ENCODE data around the gene USP36. TPM values are rescaled to one million over a fixed set of nuclear protein-coding genes. Genes with fewer than 3 reads are reported as not detected.

USP36 gene
- polyA plus RNA-seq, 3 donors, result 4.4 to 30.0 (median 6.1) TPM

DNA sequence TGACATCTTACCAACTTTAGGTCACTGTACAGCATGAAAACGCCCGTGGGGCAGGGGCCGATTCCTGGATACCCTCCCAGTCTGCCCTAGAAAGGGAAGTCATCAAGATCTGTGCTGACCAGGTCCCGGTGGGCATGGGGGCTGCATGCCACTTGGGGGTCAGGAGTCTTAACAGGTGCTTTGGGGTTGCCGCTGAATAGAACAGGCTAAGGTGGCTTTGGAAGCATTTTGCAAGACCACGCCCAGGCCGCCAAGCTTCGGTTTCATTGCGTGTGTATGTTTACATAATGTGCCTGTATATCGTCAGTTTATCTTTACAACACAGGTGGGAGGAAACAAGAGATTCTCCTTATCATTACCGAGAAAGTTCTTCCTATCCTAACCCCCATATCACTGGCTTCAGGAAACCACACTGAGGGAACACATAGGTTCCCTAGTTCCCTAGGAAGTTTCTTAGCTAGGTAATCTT, 13.3 kb upstream of the USP36 start:
- Histone ChIP-seq H3K9ac (ENCODE audit: insufficient read depth, low read length, poor library complexity, severe bottlenecking) (no peak overlapping the region), H3K4me2 (replicated peaks; ENCODE audit: extremely low read depth, low read length, poor library complexity, severe bottlenecking) (no peak overlapping the region), H3K9me3 (replicated peaks in 1 of 2; ENCODE audit: control insufficient read depth in 1 of 2, insufficient read depth in 1 of 2, low read length in 2 of 2) (no peaks in the 10 kb centered on the region), H2AFZ (ENCODE audit: insufficient read depth, low read depth, low read length, poor library complexity, severe bottlenecking) (no peak overlapping the region), H3K4me3 (replicated peaks in 1 of 3; ENCODE audit: low read depth in 2 of 3, low read length in 3 of 3) (no peak overlapping the region), H3K79me2 (ENCODE audit: insufficient read depth, low read length) (no peaks in the 10 kb centered on the region), H3K27me3 (ENCODE audit: control insufficient read depth in 2 of 2, insufficient read depth in 2 of 2, low read length in 2 of 2) (no peaks in the 10 kb centered on the region), H3K27ac (ENCODE audit: low read depth in 1 of 2, low read length in 2 of 2) (peak overlapping the region in 1 of 2 donors; percentile 10), H4K20me1 (ENCODE audit: insufficient read depth, low read length) (peaks cover 68% of the 10 kb centered on the region), H3K4me1 (ENCODE audit: control insufficient read depth in 1 of 2, insufficient read depth in 2 of 2, low read length in 2 of 2) (no peaks in the 10 kb centered on the region), H3K36me3 (replicated peaks in 1 of 2; ENCODE audit: control insufficient read depth in 1 of 2, insufficient read depth in 2 of 2, low read length in 2 of 2) (peaks cover 53 to 64% of the 10 kb centered on the region in 2 donors)
- Mint-ChIP-seq H3K36me3 (peaks cover 57 to 72% of the 10 kb centered on the region in 2 donors), H3K27ac (peak overlapping the region in 2 of 7 donors; percentile 42 to 58), H3K27me3 (ENCODE audit: low read depth in 3 of 3) (peaks cover 1 to 3% (median 2%) of the 10 kb centered on the region in 3 donors), H3K4me3 (no peak overlapping the region), H3K4me1 (no peaks in the 10 kb centered on the region), H3K9me3 (no peaks in the 10 kb centered on the region)
- intact Hi-C loops (cut with micrococcal nuclease), result no loop called here
- no peak for DNase-seq
- TF ChIP-seq, protein P1, sequence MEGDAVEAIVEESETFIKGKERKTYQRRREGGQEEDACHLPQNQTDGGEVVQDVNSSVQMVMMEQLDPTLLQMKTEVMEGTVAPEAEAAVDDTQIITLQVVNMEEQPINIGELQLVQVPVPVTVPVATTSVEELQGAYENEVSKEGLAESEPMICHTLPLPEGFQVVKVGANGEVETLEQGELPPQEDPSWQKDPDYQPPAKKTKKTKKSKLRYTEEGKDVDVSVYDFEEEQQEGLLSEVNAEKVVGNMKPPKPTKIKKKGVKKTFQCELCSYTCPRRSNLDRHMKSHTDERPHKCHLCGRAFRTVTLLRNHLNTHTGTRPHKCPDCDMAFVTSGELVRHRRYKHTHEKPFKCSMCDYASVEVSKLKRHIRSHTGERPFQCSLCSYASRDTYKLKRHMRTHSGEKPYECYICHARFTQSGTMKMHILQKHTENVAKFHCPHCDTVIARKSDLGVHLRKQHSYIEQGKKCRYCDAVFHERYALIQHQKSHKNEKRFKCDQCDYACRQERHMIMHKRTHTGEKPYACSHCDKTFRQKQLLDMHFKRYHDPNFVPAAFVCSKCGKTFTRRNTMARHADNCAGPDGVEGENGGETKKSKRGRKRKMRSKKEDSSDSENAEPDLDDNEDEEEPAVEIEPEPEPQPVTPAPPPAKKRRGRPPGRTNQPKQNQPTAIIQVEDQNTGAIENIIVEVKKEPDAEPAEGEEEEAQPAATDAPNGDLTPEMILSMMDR (IDR thresholded peaks at IDR 0.05), result no peak
- WGBS (ENCODE audit: insufficient coverage), result 87% methylated on average over 4 of the region's 11 CpGs

DNA sequence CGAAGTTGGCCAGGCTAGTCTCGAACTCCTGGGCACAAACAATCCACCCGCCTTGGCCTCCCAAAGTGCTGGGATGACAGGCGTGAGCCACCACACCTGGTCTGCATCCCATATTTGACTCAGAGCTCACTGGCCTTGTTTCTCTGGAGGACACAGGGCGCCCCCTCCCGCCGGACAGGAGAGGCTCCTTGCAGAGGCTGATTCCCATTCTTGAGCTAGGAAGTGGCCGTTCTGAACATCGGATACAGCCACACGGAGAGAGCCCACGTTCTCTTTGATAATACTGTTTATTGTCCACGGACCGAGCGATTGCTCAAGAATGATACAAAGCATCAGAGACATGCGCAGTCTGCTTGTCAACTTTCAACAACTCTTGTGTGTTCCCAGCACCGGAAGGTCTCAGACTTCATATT, 12.1 kb upstream of the USP36 start:
- H3K27ac Mint-ChIP-seq, result peak overlapping the region in 3 of 7 donors; percentile 7 to 64 (median 57)

More for the DNA sequence above, 12.1 kb upstream of the USP36 start:
- intact Hi-C loops (cut with micrococcal nuclease), result no loop called here
- no peaks in the 10 kb centered on the region for H3K4me1 Mint-ChIP-seq
- no peaks in the 10 kb centered on the region for H3K9me3 ChIP-seq (replicated peaks in 1 of 2; ENCODE audit: control insufficient read depth in 1 of 2, insufficient read depth in 1 of 2, low read length in 2 of 2)
- H2AFZ ChIP-seq (ENCODE audit: insufficient read depth, low read depth, low read length, poor library complexity, severe bottlenecking), result no peak overlapping the region
- no peaks in the 10 kb centered on the region for H3K79me2 ChIP-seq (ENCODE audit: insufficient read depth, low read length)
- peaks cover 59% of the 10 kb centered on the region for H4K20me1 ChIP-seq (ENCODE audit: insufficient read depth, low read length)
- 96% methylated on average over 15 of the region's 16 CpGs for WGBS (ENCODE audit: insufficient coverage)
- no peak overlapping the region for H3K4me3 ChIP-seq (replicated peaks in 1 of 3; ENCODE audit: low read depth in 2 of 3, low read length in 3 of 3)
- no peak overlapping the region for H3K9ac ChIP-seq (ENCODE audit: insufficient read depth, low read length, poor library complexity, severe bottlenecking)
- H3K9me3 Mint-ChIP-seq, result no peaks in the 10 kb centered on the region
- peaks cover 49 to 54% of the 10 kb centered on the region in 2 donors for H3K36me3 ChIP-seq (replicated peaks in 1 of 2; ENCODE audit: control insufficient read depth in 1 of 2, insufficient read depth in 2 of 2, low read length in 2 of 2)
- no peaks in the 10 kb centered on the region for H3K4me1 ChIP-seq (ENCODE audit: control insufficient read depth in 1 of 2, insufficient read depth in 2 of 2, low read length in 2 of 2)
- H3K36me3 Mint-ChIP-seq, result peaks cover 50 to 62% of the 10 kb centered on the region in 2 donors
- H3K4me2 ChIP-seq (replicated peaks; ENCODE audit: extremely low read depth, low read length, poor library complexity, severe bottlenecking), result no peak overlapping the region
- H3K27me3 ChIP-seq (ENCODE audit: control insufficient read depth in 2 of 2, insufficient read depth in 2 of 2, low read length in 2 of 2), result no peaks in the 10 kb centered on the region
- H3K4me3 Mint-ChIP-seq, result no peak overlapping the region
- peaks cover 1 to 3% (median 2%) of the 10 kb centered on the region in 3 donors for H3K27me3 Mint-ChIP-seq (ENCODE audit: low read depth in 3 of 3)
- no peak for DNase-seq
- TF ChIP-seq, protein P1 (IDR thresholded peaks at IDR 0.05), result no peak
- no peak overlapping the region for H3K27ac ChIP-seq (ENCODE audit: low read depth in 1 of 2, low read length in 2 of 2)

All from CD14-positive monocyte (primary cell).